GM11168 (cell line): ENCODE data around the gene TAS2R14.

Experiments
- in situ Hi-C: fragments of 300-500 bp; cut with MboI; formaldehyde crosslinking; loops from one replicate; pipeline ENCODE4 v1.12.0; 2022; ENCODE audit warnings: low sequenced_read_pairs; ENCODE audit not compliant: unreplicated experiment

The TAS2R14 gene

GRCh38 chr12:10910380-10910779 lies 28.7 kb downstream of the TAS2R14 start:
- in situ Hi-C loops: no loop called here

- in situ Hi-C loops: no loop called here
Measured at GRCh38 chr12:10909462-10909861, 29.6 kb downstream of the TAS2R14 start, which contains the start of gene TAS2R13. Gene TAS2R13, minus strand, starts transcription at chr12:10909562. Its CDS starts 264 bp downstream, at chr12:10909298.

- in situ Hi-C loops: no loop called here
Measured at GRCh38 chr12:10904686-10905085, 34.4 kb downstream of the TAS2R14 start.

GRCh38 chr12:10901427-10901826 lies 37.6 kb downstream of the TAS2R14 start:
- in situ Hi-C loops: no loop called here

GRCh38 chr12:10900972-10901371 lies 38.1 kb downstream of the TAS2R14 start:
- in situ Hi-C loops: no loop called here

- in situ Hi-C loops: no loop called here
Measured at GRCh38 chr12:10900530-10900929, 38.5 kb downstream of the TAS2R14 start.

- in situ Hi-C loops: no loop called here
Measured at GRCh38 chr12:10896854-10897253, 42.2 kb downstream of the TAS2R14 start.

GRCh38 chr12:10891937-10892336 lies 47.1 kb downstream of the TAS2R14 start:
- in situ Hi-C loops: no loop called here

GRCh38 chr12:10889226-10889625 lies 49.8 kb downstream of the TAS2R14 start:
- in situ Hi-C loops: no loop called here
